NCI-H187 treated with DMSO at 0.1 percent for 48 hours (cell line): ENCODE data around the gene KRT20.

Experiments used
- DNase-seq: peaks from one replicate; lab custom pipeline; 2025; lab: John Stamatoyannopoulos, UW

Gene KRT20

GRCh38 chr17:40850293-40850972 lies 34.6 kb downstream of the KRT20 start:
- no peak for DNase-seq

- DNase-seq = no peak
Observed at GRCh38 chr17:40849723-40850122, 35.3 kb downstream of the KRT20 start.

DNA sequence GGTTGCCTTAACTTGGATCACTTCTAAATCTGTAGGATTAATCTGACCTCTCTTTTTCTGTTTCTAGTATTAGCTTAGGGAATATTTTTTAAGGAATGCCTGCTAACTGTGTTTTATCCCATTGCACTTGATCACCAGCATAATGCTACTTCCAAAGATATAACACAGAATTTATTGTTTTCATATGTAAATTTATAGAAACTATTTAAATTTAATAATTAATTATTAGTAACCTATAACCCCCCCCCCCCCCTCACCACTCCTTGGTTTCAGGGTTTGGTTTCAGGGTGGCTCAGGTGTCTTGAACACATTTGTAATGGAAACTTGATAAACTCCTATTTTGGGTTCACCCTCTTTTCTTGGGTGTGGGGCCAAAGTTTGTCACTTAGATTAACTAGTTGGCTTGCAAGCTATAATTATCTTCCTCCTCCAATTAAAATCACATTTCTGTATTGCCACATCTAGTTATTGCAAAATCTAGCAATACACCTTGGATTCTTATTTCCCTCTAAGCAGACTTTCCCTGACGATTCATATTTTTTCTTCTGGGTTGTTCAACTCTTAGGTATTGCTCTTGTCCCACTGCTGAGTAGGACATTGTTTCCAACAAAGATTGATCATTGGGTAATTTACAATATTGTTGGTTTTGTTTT lies 36.3 kb downstream of the KRT20 start:
- no peak for DNase-seq

GRCh38 chr17:40846515-40847144 lies 38.4 kb downstream of the KRT20 start:
- DNase-seq = no peak

- no peak for DNase-seq
Observed at GRCh38 chr17:40844671-40845107, 40.4 kb downstream of the KRT20 start.

DNA sequence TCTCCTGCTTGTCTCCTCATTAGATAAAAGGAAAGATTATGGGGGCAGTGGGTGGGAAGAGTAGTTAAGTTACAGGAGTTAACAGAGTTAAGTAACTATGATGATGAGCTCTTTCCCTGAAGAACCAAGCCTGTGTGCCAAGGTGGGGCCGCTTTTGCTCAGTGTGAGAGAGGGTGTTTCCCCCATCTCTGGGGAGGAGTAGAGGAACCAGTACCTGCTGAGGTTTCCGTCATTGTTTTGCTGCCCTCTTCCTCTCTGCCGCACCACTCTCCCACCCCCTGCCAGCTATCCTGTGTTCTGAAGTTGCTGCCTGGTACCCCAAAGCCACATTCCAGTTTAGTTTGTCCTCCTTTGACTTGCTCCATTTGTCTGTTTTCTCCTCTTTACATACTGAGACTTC lies 41.8 kb downstream of the KRT20 start:
- no peak for DNase-seq

DNA sequence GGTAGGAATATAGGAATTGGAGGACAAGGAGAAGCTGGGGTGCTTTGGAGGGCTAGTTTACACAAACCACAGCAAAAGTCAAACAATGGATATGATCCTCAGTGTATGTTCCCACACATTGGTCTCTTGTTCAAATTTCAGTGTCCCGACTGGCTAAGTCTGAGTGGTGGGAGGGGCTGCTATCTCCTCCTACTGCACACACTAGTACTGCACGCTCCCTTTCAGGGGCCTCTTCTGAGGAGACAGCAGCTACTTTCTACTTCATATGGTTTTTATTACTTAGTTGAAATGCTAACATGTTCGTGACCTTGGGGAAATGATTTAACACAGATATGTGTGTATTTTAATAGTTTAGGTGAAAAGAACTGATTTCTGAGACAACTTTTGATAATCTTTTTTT lies 43.8 kb downstream of the KRT20 start:
- no peak for DNase-seq

- DNase-seq = no peak
Observed at GRCh38 chr17:40839194-40839593, 45.8 kb downstream of the KRT20 start.

DNA sequence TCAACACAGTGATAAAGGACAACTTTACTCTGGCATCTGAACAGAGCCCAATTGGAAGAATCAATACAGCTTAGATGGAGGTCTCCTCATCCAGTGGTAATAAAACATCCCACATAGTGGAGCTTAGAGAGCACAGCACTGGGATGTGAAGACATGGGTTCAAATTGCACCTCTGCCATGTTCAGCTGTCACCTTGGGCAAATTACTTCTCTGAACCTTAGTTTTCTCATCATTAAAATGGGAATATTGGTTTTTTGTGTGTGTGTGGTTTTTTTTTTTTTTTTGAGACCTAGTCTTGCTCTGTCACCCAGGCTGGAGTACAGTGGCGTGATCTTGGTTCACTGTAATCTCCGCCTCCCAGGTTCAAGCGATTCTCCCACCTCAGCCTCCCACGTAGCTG lies 49.0 kb downstream of the KRT20 start:
- no peak for DNase-seq

DNA sequence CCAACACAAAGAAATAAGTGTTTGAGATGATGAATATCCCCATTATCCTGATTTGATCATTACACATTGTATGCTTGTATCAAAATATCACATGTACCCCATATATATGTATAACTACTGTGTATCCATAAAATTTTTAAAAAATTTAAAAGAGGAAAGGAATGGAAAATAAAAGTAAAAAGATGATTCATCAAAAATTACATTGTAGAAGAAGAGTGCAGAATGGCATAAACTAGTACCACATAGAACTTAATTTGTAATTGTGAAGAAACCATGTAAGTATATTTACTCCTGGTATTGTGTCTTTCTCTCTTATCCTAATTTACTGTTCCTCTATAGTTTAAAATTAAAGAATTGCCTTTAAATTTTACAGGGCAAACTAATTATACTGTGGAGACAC lies 51.2 kb downstream of the KRT20 start:
- no peak for DNase-seq

DNA sequence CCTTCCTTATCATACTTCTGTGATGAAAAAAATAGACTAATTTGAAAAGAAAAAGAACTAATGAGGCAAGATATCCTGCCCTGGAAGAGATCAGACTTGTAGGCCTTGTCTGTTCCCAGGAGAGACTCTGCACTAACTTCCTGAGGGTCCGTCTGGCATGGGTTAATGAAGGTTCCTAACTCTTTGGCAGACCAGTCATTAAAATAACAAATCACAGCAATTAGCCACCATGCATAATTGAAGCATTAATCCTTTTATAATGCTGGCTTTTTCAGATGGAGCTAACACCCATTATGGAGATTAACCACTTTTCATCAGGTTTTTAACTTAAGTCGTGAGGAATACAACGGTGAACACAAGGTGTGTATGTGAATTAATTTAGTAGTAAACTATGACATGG lies 52.2 kb downstream of the KRT20 start:
- no peak for DNase-seq

DNA sequence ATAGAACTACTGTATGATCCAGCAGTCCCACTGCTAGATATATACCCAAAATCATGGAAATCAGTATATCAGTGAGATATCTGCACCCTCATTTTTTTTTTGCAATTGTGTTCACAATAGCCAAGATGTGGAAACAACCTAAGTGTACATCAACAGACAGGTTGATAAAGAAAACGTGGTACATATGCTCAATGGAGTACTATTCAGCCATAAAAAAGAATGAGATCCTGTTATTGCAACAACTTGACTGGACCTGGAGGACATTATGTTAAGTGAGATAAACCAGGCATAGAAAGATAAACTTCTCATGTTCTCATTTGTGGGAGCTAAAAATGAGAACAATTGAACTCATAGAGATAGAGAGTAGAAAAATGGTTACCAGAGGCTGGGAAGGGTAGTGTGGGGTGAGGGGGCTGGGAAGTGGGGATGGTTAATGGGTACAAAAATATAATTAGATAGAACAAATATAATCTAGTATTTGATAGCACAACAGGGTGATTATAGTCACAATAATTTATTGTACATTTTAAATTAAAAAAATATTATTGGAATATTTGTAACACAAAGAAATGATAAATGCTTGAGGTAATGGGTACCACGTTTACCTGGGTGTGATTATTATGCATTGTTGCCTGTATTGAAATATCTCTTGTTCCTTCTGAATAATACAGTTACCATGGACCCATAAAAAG lies 54.8 kb downstream of the KRT20 start:
- no peak for DNase-seq

GRCh38 chr17:40828454-40829044 lies 56.5 kb downstream of the KRT20 start:
- DNase-seq = no peak

GRCh38 chr17:40827746-40828453 lies 57.1 kb downstream of the KRT20 start:
- no peak for DNase-seq
